ENCODE results near the gene DDR2. TPM values are rescaled to one million over a fixed set of nuclear protein-coding genes. Genes with fewer than 3 reads are reported as not detected.
"Not testable (repeated sequence)": the region's sequence is repeated elsewhere in the genome, so short reads cannot be mapped to it uniquely, and the experiment has no call there.

Gene DDR2
- total RNA-seq (2022) (4.9 and 5.9 TPM in 2 replicates), Bru-seq, nascent RNA (percentile 85 among the genes with signal in this experiment), BruChase-seq, experiment 1, labeled RNA remaining after a 6-hour chase (percentile 81 among the genes with signal in this experiment), BruChase-seq, experiment 2, labeled RNA remaining after a 2-hour chase (percentile 88 among the genes with signal in this experiment)
- long read RNA-seq, partial matches to known transcripts = 1 of 5 reads
- long read RNA-seq, other reads (novel, unspliced or antisense) = 4 of 5 reads

DNA sequence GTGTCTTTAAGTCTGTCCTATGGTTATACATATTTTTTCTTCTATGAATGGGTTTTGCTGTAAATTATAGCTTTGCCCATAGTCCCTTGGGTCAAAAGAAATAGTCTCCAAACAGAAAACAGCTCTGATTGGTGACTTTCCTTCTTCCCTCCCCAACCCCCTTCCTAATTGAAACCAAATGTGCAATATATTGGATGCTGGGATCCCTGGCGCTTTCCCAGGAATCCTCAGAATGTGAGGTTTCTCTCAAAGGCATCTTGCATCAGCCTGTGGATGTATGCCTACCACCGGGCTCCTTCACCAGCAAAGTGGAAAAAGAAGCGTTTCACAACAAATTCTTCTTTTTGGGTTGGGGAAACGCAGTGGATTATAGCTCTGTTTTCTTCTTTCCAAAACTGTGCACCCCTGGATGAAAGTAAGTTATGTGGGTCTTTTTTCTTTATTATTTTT is at the start of gene DDR2:
TSS of gene DDR2 (plus strand) at position 248 of the 450 bp plus-strand sequence. CDS start 86,600 bp downstream, outside the sequence.
- BruUV-seq (replicated peaks) = no TSS peak
- H3K27me3 Mint-ChIP-seq (ENCODE audit: insufficient read depth, unreplicated experiment) = no peaks in the 10 kb centered on the region
- peak within 1 kb of the TSS; percentile 3 for H3K27ac Mint-ChIP-seq (ENCODE audit: low read depth, unreplicated experiment)
- no peaks in the 10 kb centered on the region for H3K9me3 Mint-ChIP-seq (ENCODE audit: unreplicated experiment)
- TF ChIP-seq, protein P1, sequence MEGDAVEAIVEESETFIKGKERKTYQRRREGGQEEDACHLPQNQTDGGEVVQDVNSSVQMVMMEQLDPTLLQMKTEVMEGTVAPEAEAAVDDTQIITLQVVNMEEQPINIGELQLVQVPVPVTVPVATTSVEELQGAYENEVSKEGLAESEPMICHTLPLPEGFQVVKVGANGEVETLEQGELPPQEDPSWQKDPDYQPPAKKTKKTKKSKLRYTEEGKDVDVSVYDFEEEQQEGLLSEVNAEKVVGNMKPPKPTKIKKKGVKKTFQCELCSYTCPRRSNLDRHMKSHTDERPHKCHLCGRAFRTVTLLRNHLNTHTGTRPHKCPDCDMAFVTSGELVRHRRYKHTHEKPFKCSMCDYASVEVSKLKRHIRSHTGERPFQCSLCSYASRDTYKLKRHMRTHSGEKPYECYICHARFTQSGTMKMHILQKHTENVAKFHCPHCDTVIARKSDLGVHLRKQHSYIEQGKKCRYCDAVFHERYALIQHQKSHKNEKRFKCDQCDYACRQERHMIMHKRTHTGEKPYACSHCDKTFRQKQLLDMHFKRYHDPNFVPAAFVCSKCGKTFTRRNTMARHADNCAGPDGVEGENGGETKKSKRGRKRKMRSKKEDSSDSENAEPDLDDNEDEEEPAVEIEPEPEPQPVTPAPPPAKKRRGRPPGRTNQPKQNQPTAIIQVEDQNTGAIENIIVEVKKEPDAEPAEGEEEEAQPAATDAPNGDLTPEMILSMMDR (IDR thresholded peaks at IDR 0.05; ENCODE audit: unreplicated experiment) = no peak
- peak; percentile 38 for DNase-seq (ENCODE audit: unreplicated experiment)
- CTCF ChIA-PET = interaction anchor here (0.6 to 10.4 kb wide), 7 partner anchors 18 to 543 kb away, joined by 3 to 82 read pairs (median 5); no protein-coding TSS in a partner anchor
- intact Hi-C loops (cut with micrococcal nuclease) = no loop called here
- POLR2A ChIA-PET = interaction anchor here (0.7 to 0.9 kb wide), 2 partner anchors 9 to 19 kb away, joined by 3 to 5 read pairs; no protein-coding TSS in a partner anchor
- H3K4me3 Mint-ChIP-seq (ENCODE audit: unreplicated experiment) = no peak within 1 kb of the TSS
- H3K36me3 Mint-ChIP-seq (ENCODE audit: insufficient read depth, unreplicated experiment) = no peaks in the 10 kb centered on the region
- H3K4me1 Mint-ChIP-seq (ENCODE audit: insufficient read depth, unreplicated experiment) = peaks cover 15% of the 10 kb centered on the region

DNA sequence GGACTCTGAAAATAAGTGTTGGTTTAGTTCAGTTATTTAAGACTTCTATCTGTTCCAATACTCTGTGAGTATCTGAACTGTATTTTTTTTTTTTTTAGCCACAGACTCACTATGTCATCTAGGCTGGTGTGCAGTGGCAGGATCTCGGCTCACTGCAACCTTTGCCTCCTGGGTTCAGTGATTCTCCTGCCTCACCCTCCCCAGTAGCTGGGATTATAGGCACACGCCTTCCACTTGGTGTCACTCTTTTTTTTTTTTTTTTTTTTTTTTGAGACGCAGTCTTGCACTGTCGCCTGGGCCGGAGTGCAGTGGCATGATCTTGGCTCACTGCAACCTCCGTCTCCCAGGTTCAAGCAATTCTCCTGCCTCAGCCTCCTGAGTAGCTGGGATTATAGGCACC is 49.4 kb upstream of the DDR2 start:
- H3K27ac Mint-ChIP-seq (ENCODE audit: low read depth, unreplicated experiment); intact Hi-C loops (cut with micrococcal nuclease); BruUV-seq (replicated peaks); H3K4me3 Mint-ChIP-seq (ENCODE audit: unreplicated experiment); H3K4me1 Mint-ChIP-seq (ENCODE audit: insufficient read depth, unreplicated experiment); H3K9me3 Mint-ChIP-seq (ENCODE audit: unreplicated experiment); H3K27me3 Mint-ChIP-seq (ENCODE audit: insufficient read depth, unreplicated experiment); DNase-seq (ENCODE audit: unreplicated experiment): not testable (repeated sequence)
- POLR2A ChIA-PET = interaction anchor here (0.9 to 1.7 kb wide), 2 partner anchors 13 to 17 kb away, joined by 3 to 6 read pairs; no protein-coding TSS in a partner anchor
- CTCF ChIA-PET = interaction anchor here (0.6 to 1.2 kb wide), 3 partner anchors 14 to 116 kb away, joined by 3 to 4 read pairs (median 3); no protein-coding TSS in a partner anchor
- peaks cover 99% of the 10 kb centered on the region for H3K36me3 Mint-ChIP-seq (ENCODE audit: insufficient read depth, unreplicated experiment)

DNA sequence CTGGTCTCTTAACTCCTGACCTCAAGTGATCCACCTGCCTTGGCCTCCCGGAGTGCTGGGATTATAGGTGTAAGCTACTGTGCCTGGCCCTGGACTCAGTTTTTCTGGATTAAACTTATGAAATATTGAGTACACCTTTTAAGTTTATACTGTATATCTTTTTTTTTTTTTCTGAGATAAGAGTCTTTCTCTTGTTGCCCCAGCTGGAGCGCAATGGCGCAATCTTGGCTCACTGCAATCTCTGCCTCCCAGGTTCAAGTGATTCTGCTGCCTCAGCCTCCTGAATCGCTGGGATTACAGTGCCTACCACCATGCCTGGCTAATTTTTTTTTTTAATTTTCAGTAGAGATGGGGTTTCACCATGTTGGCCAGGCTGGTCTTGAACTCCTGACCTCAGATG is 47.2 kb upstream of the DDR2 start:
- DNase-seq (ENCODE audit: unreplicated experiment); intact Hi-C loops (cut with micrococcal nuclease); H3K9me3 Mint-ChIP-seq (ENCODE audit: unreplicated experiment); H3K27ac Mint-ChIP-seq (ENCODE audit: low read depth, unreplicated experiment); H3K4me1 Mint-ChIP-seq (ENCODE audit: insufficient read depth, unreplicated experiment); H3K27me3 Mint-ChIP-seq (ENCODE audit: insufficient read depth, unreplicated experiment); H3K4me3 Mint-ChIP-seq (ENCODE audit: unreplicated experiment); BruUV-seq (replicated peaks): not testable (repeated sequence)
- POLR2A ChIA-PET = interaction anchor here (0.6 to 0.8 kb wide), 3 partner anchors 23 to 581 kb away, joined by 3 to 4 read pairs (median 3); no protein-coding TSS in a partner anchor
- H3K36me3 Mint-ChIP-seq (ENCODE audit: insufficient read depth, unreplicated experiment) = peaks cover 99% of the 10 kb centered on the region
- CTCF ChIA-PET = interaction anchor here (0.6 to 1.2 kb wide), 4 partner anchors 27 to 528 kb away, joined by 3 to 7 read pairs (median 4); no protein-coding TSS in a partner anchor

DNA sequence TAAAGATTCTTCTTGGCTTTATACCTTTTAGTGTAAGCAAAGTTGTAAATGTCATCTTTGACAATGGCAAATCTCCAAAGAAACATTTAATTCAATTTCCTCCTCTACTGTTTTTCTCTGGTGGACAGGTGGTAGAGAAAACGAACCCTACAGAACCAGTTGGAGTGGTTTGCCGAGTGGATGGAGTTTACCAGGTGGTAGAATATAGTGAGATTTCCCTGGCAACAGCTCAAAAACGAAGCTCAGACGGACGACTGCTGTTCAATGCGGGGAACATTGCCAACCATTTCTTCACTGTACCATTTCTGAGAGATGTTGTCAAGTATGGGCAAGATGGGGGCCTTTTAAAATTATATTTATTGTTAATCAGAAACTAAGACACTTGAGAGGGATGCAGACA is 44.9 kb upstream of the DDR2 start:
- Mint-ChIP-seq H3K36me3 (ENCODE audit: insufficient read depth, unreplicated experiment) (peaks cover 99% of the 10 kb centered on the region), H3K4me1 (ENCODE audit: insufficient read depth, unreplicated experiment) (no peaks in the 10 kb centered on the region), H3K27me3 (ENCODE audit: insufficient read depth, unreplicated experiment) (no peaks in the 10 kb centered on the region), H3K9me3 (ENCODE audit: unreplicated experiment) (no peaks in the 10 kb centered on the region), H3K4me3 (ENCODE audit: unreplicated experiment) (no peak overlapping the region), H3K27ac (ENCODE audit: low read depth, unreplicated experiment) (no peak overlapping the region)
- CTCF ChIA-PET = interaction anchor here (0.6 to 1.9 kb wide), 5 partner anchors 9 to 76 kb away, joined by 3 to 7 read pairs (median 4); no protein-coding TSS in a partner anchor
- no peak for DNase-seq (ENCODE audit: unreplicated experiment)
- POLR2A ChIA-PET = interaction anchor here (0.7 to 1.3 kb wide), 3 partner anchors 9 to 27 kb away, joined by 3 read pairs; no protein-coding TSS in a partner anchor
- intact Hi-C loops (cut with micrococcal nuclease) = no loop called here
- no TSS peak for BruUV-seq (replicated peaks)
- TF ChIP-seq, protein P1 (IDR thresholded peaks at IDR 0.05; ENCODE audit: unreplicated experiment) = no peak

DNA sequence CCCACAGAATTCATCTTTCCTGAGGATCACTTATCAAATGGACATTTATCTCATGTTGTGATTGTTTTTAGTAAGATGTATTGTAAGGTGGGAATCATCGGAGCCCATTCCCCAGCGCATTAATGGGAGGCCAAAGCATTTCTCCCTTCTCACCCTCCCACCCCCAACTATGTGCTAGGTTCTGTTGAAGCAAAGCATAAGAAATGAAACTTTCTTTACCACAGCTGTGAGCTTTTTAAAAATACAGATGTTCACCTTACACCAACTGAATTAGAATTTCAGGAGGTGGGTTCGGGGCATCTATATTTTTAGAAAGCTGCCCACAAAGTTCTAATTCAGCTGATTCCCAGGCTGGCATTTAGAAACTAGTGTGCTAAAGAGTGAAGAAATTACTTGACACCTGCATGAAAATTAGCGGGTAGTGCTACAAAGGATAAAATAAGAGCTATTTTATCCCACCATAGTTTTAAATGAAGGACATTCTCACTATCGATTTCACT is 44.5 kb upstream of the DDR2 start:
- Mint-ChIP-seq H3K4me1 (ENCODE audit: insufficient read depth, unreplicated experiment) (no peaks in the 10 kb centered on the region), H3K4me3 (ENCODE audit: unreplicated experiment) (no peak overlapping the region), H3K36me3 (ENCODE audit: insufficient read depth, unreplicated experiment) (peaks cover 99% of the 10 kb centered on the region), H3K27me3 (ENCODE audit: insufficient read depth, unreplicated experiment) (no peaks in the 10 kb centered on the region), H3K27ac (ENCODE audit: low read depth, unreplicated experiment) (no peak overlapping the region), H3K9me3 (ENCODE audit: unreplicated experiment) (no peaks in the 10 kb centered on the region)
- TF ChIP-seq, protein P1 (IDR thresholded peaks at IDR 0.05; ENCODE audit: unreplicated experiment) = no peak
- POLR2A ChIA-PET = interaction anchor here (0.7 to 1.3 kb wide), 3 partner anchors 10 to 27 kb away, joined by 3 read pairs; no protein-coding TSS in a partner anchor
- TSS peak; percentile 2 for BruUV-seq (replicated peaks)
- intact Hi-C loops (cut with micrococcal nuclease) = no loop called here
- CTCF ChIA-PET = interaction anchor here (0.6 to 1.9 kb wide), 10 partner anchors 9 to 212 kb away, joined by 3 to 7 read pairs (median 3); no protein-coding TSS in a partner anchor
- DNase-seq (ENCODE audit: unreplicated experiment) = no peak
